GM23338 (cell line): Measurements from ENCODE around the gene SLC9A8. TPM values are rescaled to one million over a fixed set of nuclear protein-coding genes. Genes with fewer than 3 reads are reported as not detected.
A peak's percentile ranks its signal among the peaks of the same experiment; 100 is the strongest.

Source experiments
- ATAC-seq: fragments of 200-7000 bp; cut with Tn5 transposase; 3 replicates; pipeline ENCODE4 v1.9.1; 2020
- DNase-seq: peaks from one replicate; pipeline ENCODE4 v3.0.0-alpha.2; 2015; ENCODE audit warnings: low spot score
- H2AFZ ChIP-seq: fragments of 200-600 bp; sonication (generic); 2 replicates; pipeline ENCODE4 v1.8.0; 2016; ENCODE audit warnings: antibody characterized with exemption, mild to moderate bottlenecking, moderate library complexity
- H3F3A ChIP-seq: fragments of 200-600 bp; sonication (generic); replicated peaks from 2 replicates; pipeline ENCODE4 v1.8.0; 2017; ENCODE audit warnings: antibody characterized with exemption, mixed run types, low read depth
- H3K27ac ChIP-seq: fragments of 200-600 bp; sonication (generic); 2 replicates; pipeline ENCODE4 v1.6.1; 2016; ENCODE audit warnings: low read depth
- H3K27me3 ChIP-seq: fragments of 200-600 bp; sonication (generic); 2 replicates; pipeline ENCODE4 v1.8.0; 2016; ENCODE audit warnings: mild to moderate bottlenecking, mixed run types, moderate library complexity; ENCODE audit not compliant: insufficient read depth
- H3K36me3 ChIP-seq: fragments of 200-600 bp; sonication (generic); 2 replicates; pipeline ENCODE4 v1.8.0; 2016; ENCODE audit warnings: mild to moderate bottlenecking; ENCODE audit not compliant: insufficient read depth
- H3K4me1 ChIP-seq: fragments of 200-600 bp; sonication (generic); 2 replicates; pipeline ENCODE4 v1.8.0; 2016; ENCODE audit warnings: mild to moderate bottlenecking, moderate library complexity; ENCODE audit not compliant: insufficient read depth
- H3K4me2 ChIP-seq: fragments of 200-600 bp; sonication (generic); 2 replicates; pipeline ENCODE4 v1.7.1; 2017; ENCODE audit warnings: mixed run types
- H3K4me3 ChIP-seq: fragments of 200-600 bp; sonication (generic); 2 replicates; pipeline ENCODE4 v1.6.1; 2016; ENCODE audit warnings: mixed run types
- H3K79me2 ChIP-seq: fragments of 200-600 bp; sonication (generic); replicated peaks from 2 replicates; pipeline ENCODE4 v1.8.0; 2017; ENCODE audit warnings: mild to moderate bottlenecking; ENCODE audit not compliant: insufficient read depth
- H3K9me2 ChIP-seq: fragments of 200-600 bp; sonication (generic); 2 replicates; pipeline ENCODE4 v1.8.0; 2017; ENCODE audit not compliant: insufficient read depth
- H4K20me1 ChIP-seq: fragments of 200-600 bp; sonication (generic); replicated peaks from 2 replicates; pipeline ENCODE4 v1.8.0; 2017; ENCODE audit warnings: mild to moderate bottlenecking; ENCODE audit not compliant: insufficient read depth
- H3K27ac Mint-ChIP-seq: 2 replicates; pipeline ENCODE4 v1.8.0; 2020; ENCODE audit warnings: inconsistent platforms, mild to moderate bottlenecking, moderate library complexity, mixed read lengths
- H3K27me3 Mint-ChIP-seq: 3 replicates; pipeline ENCODE4 v1.8.0; 2022; ENCODE audit warnings: low read depth, mild to moderate bottlenecking, moderate library complexity, mixed read lengths, inconsistent platforms; ENCODE audit not compliant: insufficient read depth, poor library complexity
- H3K36me3 Mint-ChIP-seq: 3 replicates; pipeline ENCODE4 v1.8.0; 2021; ENCODE audit warnings: low read depth, mild to moderate bottlenecking, inconsistent platforms, moderate library complexity, mixed read lengths
- H3K4me1 Mint-ChIP-seq: 3 replicates; pipeline ENCODE4 v1.8.0; 2020; ENCODE audit warnings: mild to moderate bottlenecking, inconsistent platforms, mixed read lengths
- H3K4me3 Mint-ChIP-seq: 3 replicates; pipeline ENCODE4 v1.8.0; 2021; ENCODE audit warnings: moderate library complexity, mild to moderate bottlenecking, inconsistent platforms, mixed read lengths
- H3K9me3 Mint-ChIP-seq: 3 replicates; pipeline ENCODE4 v1.8.0; 2020; ENCODE audit warnings: moderate library complexity, mild to moderate bottlenecking, inconsistent platforms, mixed read lengths
- CREB1 ChIP-seq: fragments of 250-450 bp; sonication (Bioruptor Pico); IDR thresholded peaks from 2 replicates; pipeline ENCODE4 v1.5.0; 2020; ENCODE audit warnings: low read depth, mild to moderate bottlenecking, moderate library complexity
- EZH2phosphoT487 ChIP-seq: fragments of 200-600 bp; sonication (generic); IDR thresholded peaks from one replicate; pipeline ENCODE4 v1.8.1; 2018; ENCODE audit warnings: antibody characterized with exemption; ENCODE audit not compliant: unreplicated experiment
- POLR2AphosphoS5 ChIP-seq: IDR thresholded peaks from 2 replicates; pipeline ENCODE4 v1.6.1; 2016; ENCODE audit warnings: antibody characterized with exemption, low read depth
- STAT1 ChIP-seq: IDR thresholded peaks from one replicate; pipeline ENCODE4 v1.6.1; 2016; ENCODE audit warnings: antibody characterized with exemption; ENCODE audit not compliant: unreplicated experiment
- ZNF114 ChIP-seq: fragments of 250-450 bp; sonication (Bioruptor Pico); IDR thresholded peaks from 2 replicates; pipeline ENCODE4 v1.5.0; 2020; ENCODE audit warnings: mild to moderate bottlenecking, moderate library complexity
- polyA plus RNA-seq: library from polyadenylated mRNA; unstranded; fragments of >200 nt; fragmentation: Nextera tagmentation; extraction: Ambion mirVana; gene quantifications from 2 replicates; pipeline ENCODE4 v1.2.1, GENCODE V29; 2016
- total RNA-seq: library from RNA; depleted of rRNA; stranded (reverse); fragments of >200 nt; shearing (Covaris generic); gene quantifications from 2 replicates; pipeline ENCODE4 v1.2.3, GENCODE V29; 2014
- TF ChIP-seq, protein P1 (sequence below): IDR thresholded peaks from one replicate; pipeline ENCODE4 v1.6.1; 2018; ENCODE audit warnings: antibody characterized with exemption; ENCODE audit not compliant: unreplicated experiment
- TF ChIP-seq, protein P2 (sequence below): IDR thresholded peaks from 2 replicates; pipeline ENCODE4 v1.6.1; 2016; ENCODE audit warnings: antibody characterized with exemption
- TF ChIP-seq, protein P3 (sequence below), 2 experiments: fragments of 200-600 bp in 1 of 2; sonication (generic) in 1 of 2; conservative IDR thresholded peaks; 2 replicates each; pipeline versions ENCODE4 v1.5.1 to v1.6.1; 2016 to 2017; ENCODE audit warnings: antibody characterized with exemption in 2 of 2, low read depth in 2 of 2, mild to moderate bottlenecking in 2 of 2, moderate library complexity in 1 of 2

The SLC9A8 gene
- total and polyA plus RNA-seq, 2 experiments from 2014 or later, result 2.6 to 6.4 TPM

- TF ChIP-seq, protein P1, sequence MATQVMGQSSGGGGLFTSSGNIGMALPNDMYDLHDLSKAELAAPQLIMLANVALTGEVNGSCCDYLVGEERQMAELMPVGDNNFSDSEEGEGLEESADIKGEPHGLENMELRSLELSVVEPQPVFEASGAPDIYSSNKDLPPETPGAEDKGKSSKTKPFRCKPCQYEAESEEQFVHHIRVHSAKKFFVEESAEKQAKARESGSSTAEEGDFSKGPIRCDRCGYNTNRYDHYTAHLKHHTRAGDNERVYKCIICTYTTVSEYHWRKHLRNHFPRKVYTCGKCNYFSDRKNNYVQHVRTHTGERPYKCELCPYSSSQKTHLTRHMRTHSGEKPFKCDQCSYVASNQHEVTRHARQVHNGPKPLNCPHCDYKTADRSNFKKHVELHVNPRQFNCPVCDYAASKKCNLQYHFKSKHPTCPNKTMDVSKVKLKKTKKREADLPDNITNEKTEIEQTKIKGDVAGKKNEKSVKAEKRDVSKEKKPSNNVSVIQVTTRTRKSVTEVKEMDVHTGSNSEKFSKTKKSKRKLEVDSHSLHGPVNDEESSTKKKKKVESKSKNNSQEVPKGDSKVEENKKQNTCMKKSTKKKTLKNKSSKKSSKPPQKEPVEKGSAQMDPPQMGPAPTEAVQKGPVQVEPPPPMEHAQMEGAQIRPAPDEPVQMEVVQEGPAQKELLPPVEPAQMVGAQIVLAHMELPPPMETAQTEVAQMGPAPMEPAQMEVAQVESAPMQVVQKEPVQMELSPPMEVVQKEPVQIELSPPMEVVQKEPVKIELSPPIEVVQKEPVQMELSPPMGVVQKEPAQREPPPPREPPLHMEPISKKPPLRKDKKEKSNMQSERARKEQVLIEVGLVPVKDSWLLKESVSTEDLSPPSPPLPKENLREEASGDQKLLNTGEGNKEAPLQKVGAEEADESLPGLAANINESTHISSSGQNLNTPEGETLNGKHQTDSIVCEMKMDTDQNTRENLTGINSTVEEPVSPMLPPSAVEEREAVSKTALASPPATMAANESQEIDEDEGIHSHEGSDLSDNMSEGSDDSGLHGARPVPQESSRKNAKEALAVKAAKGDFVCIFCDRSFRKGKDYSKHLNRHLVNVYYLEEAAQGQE, result no peak
- TF ChIP-seq ZNF114 (CRISPR knock-in tag) (0 out of 2 replicates have a peak, but pooled peaks have one; percentile 24), CREB1 (peak; percentile 93), EZH2phosphoT487 (no peak), STAT1 (no peak), POLR2AphosphoS5 (peak; percentile 50; the same call in 1 of the 2 replicates)
- TF ChIP-seq, protein P2, sequence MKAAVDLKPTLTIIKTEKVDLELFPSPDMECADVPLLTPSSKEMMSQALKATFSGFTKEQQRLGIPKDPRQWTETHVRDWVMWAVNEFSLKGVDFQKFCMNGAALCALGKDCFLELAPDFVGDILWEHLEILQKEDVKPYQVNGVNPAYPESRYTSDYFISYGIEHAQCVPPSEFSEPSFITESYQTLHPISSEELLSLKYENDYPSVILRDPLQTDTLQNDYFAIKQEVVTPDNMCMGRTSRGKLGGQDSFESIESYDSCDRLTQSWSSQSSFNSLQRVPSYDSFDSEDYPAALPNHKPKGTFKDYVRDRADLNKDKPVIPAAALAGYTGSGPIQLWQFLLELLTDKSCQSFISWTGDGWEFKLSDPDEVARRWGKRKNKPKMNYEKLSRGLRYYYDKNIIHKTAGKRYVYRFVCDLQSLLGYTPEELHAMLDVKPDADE, result peak; percentile 86
- TF ChIP-seq, protein P3, sequence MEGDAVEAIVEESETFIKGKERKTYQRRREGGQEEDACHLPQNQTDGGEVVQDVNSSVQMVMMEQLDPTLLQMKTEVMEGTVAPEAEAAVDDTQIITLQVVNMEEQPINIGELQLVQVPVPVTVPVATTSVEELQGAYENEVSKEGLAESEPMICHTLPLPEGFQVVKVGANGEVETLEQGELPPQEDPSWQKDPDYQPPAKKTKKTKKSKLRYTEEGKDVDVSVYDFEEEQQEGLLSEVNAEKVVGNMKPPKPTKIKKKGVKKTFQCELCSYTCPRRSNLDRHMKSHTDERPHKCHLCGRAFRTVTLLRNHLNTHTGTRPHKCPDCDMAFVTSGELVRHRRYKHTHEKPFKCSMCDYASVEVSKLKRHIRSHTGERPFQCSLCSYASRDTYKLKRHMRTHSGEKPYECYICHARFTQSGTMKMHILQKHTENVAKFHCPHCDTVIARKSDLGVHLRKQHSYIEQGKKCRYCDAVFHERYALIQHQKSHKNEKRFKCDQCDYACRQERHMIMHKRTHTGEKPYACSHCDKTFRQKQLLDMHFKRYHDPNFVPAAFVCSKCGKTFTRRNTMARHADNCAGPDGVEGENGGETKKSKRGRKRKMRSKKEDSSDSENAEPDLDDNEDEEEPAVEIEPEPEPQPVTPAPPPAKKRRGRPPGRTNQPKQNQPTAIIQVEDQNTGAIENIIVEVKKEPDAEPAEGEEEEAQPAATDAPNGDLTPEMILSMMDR (conservative IDR thresholded peaks at IDR 0.05; ENCODE audit: low read depth in 2 of 2), result no peak
Observed at GRCh38 chr20:49915380-49916145, 102.9 kb downstream of the SLC9A8 start, which contains the start of gene SPATA2 (continued).

DNA sequence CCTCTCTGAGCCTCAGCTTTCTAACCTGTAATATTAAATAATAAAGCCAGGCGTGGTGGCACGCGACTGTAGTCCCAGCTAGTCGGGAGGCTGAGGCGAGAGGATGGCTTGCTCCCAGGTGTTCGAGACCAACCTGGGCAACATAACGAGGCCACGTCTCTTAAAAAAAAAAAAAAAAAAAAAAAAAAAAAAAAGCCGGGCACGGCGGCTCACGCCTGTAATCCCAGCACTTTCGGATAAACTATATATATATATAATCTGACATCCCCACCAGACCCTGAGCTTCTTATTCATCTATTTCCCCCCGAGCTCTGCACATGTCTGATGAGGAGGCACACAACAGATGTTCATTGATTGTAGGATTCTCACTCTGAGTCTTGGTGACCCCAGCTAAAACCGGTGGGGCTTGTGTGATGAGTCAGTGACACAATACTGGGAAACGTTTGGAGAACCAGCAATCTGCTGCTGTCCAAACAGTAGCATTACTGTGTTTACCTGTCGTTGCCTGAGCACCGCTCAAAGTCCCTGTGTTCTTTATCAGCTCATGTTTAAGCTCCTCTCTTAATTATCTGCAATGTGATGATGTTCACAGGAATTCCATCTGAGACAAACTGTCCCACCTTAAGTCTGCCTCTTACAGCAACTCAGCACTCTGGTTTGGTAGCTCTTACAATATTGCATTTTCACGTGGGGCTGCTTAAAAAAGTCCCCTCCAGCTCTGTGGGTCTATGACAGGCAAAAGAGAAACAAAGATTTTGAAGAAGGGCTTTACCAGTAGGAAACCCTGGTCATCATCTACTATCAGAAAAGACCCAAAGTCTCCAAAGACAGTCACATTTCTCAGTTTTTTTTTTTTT lies 103.7 kb downstream of the SLC9A8 start:
- Histone ChIP-seq H3K36me3 (no peaks in the 10 kb centered on the region), H2AFZ (peak overlapping the region; percentile 100), H3K27ac (no peak overlapping the region), H3K79me2 (peaks cover 37% of the 10 kb centered on the region), H3K9me2 (no peaks in the 10 kb centered on the region), H3K4me1 (peaks cover 6% of the 10 kb centered on the region; the same call in 1 of the 2 replicates), H3F3A (peaks cover 7% of the 10 kb centered on the region; the same call in 1 of the 2 replicates), H3K4me3 (peak overlapping the region; percentile 99), H4K20me1 (peaks cover 23% of the 10 kb centered on the region), H3K27me3 (no peaks in the 10 kb centered on the region), H3K4me2 (peak overlapping the region; percentile 99)
- H3K27ac Mint-ChIP-seq, result peak overlapping the region; percentile 93; the same call in 1 of the 2 replicates
- peak overlapping the region; percentile 99 for H3K4me3 Mint-ChIP-seq
- H3K9me3 Mint-ChIP-seq, result no peaks in the 10 kb centered on the region; the same call in 2 of the 3 replicates
- ATAC-seq, result no peak
- H3K4me1 Mint-ChIP-seq, result peaks cover 18% of the 10 kb centered on the region
- no peak for TF ChIP-seq ZNF114 (CRISPR knock-in tag)
- no peak for TF ChIP-seq STAT1
- DNase-seq, result no peak
- no peaks in the 10 kb centered on the region for H3K36me3 Mint-ChIP-seq
- H3K27me3 Mint-ChIP-seq, result peaks cover 19% of the 10 kb centered on the region
